Ramos (cell line): Measurements from ENCODE around the gene PER2.
"Not testable (repeated sequence)": the region's sequence is repeated elsewhere in the genome, so short reads cannot be mapped to it uniquely, and the experiment has no call there.

ENCODE experiments used
- in situ Hi-C: fragments of 300-500 bp; cut with MboI; formaldehyde crosslinking; loops from one replicate; pipeline ENCODE4 v1.14.3; 2022; ENCODE audit warnings: low sequenced_read_pairs; ENCODE audit not compliant: unreplicated experiment

PER2 gene, protein sequence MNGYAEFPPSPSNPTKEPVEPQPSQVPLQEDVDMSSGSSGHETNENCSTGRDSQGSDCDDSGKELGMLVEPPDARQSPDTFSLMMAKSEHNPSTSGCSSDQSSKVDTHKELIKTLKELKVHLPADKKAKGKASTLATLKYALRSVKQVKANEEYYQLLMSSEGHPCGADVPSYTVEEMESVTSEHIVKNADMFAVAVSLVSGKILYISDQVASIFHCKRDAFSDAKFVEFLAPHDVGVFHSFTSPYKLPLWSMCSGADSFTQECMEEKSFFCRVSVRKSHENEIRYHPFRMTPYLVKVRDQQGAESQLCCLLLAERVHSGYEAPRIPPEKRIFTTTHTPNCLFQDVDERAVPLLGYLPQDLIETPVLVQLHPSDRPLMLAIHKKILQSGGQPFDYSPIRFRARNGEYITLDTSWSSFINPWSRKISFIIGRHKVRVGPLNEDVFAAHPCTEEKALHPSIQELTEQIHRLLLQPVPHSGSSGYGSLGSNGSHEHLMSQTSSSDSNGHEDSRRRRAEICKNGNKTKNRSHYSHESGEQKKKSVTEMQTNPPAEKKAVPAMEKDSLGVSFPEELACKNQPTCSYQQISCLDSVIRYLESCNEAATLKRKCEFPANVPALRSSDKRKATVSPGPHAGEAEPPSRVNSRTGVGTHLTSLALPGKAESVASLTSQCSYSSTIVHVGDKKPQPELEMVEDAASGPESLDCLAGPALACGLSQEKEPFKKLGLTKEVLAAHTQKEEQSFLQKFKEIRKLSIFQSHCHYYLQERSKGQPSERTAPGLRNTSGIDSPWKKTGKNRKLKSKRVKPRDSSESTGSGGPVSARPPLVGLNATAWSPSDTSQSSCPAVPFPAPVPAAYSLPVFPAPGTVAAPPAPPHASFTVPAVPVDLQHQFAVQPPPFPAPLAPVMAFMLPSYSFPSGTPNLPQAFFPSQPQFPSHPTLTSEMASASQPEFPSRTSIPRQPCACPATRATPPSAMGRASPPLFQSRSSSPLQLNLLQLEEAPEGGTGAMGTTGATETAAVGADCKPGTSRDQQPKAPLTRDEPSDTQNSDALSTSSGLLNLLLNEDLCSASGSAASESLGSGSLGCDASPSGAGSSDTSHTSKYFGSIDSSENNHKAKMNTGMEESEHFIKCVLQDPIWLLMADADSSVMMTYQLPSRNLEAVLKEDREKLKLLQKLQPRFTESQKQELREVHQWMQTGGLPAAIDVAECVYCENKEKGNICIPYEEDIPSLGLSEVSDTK (N-terminal part only)

GRCh38 chr2:238287737-238288649, at the start of gene PER2:
Gene PER2 (minus strand): TSS chr2:238288610. CDS start chr2:238277936, 10,674 bp downstream.
- in situ Hi-C loops = no loop called here

GRCh38 chr2:238337846-238338245, 49.4 kb upstream of the PER2 start:
- in situ Hi-C loops = no loop called here

DNA sequence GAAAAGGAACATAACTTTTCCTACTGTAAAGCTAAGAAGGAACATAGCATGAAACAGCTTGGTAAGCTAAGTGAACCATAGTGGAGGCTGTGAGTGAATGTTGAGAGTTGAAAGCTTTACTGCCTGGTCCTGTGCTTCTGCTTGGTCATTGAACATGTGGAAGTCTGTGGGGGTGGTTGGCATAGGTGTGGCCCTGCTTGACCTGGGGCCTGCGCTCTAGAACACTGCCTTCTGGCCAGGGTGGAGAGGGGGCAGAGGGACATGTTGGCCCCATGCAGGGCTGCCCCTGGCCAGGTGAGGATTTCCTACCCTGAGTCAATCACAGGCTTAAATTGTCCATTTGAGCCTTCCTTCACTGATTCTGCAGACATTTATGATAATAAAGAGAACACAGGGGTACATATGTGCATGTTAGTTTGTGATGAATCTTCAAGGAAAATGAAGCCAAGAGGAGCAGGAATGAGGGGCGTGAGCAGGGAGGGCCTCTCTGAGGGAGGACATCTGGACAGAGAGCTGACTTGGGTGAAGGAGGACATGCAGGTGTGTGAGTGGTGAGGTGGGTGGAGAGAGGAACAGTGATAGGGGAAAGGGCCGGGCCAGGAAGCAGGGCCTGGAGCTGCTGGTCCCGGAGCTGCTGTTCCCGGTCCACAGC, 48.5 kb upstream of the PER2 start:
- in situ Hi-C loops = no loop called here

- in situ Hi-C loops = no loop called here
Observed at GRCh38 chr2:238336151-238336550, 47.7 kb upstream of the PER2 start.

GRCh38 chr2:238335591-238335990, 47.2 kb upstream of the PER2 start:
- in situ Hi-C loops = not testable (repeated sequence)

DNA sequence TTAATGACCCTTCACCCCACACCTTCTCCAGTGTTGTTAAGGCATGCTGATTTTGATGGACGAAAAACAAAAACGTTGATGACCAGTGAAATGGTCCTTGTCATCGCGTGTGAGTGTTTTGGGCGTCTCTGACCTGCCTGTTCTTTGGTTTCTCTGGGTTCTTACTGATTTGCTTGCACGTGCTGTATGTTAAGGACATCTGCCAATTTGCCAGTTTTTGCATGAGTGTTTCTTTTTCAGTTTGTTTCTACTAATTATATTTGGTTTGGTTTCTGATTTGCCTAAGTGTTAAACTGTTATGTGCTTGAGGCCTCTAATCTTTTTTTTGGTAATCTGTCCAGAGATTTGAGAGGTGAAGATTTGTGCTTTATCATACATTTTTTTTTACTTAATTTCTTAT, 46.5 kb upstream of the PER2 start:
- in situ Hi-C loops = no loop called here

- in situ Hi-C loops = no loop called here
Observed at GRCh38 chr2:238331916-238332315, 43.5 kb upstream of the PER2 start.

DNA sequence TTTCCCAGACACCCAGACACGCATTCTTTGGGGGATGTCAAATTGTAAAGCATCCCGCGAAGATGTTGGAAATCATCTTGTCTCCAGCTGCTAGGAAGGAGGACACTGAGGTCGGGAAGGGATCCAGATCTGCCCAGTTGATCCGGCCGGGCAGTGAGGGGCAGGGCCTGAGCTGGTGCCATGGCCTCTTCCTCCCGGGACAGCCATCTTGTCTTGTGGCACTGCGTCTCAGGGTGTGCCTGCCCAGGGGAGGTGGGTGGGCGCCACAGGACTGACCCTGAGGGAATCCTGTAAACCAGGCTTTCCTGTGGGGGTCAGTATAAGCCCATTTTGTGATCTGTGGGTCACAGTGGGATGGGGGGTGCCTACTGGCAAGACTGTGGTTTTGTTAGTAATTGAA, 42.0 kb upstream of the PER2 start:
- in situ Hi-C loops = no loop called here

DNA sequence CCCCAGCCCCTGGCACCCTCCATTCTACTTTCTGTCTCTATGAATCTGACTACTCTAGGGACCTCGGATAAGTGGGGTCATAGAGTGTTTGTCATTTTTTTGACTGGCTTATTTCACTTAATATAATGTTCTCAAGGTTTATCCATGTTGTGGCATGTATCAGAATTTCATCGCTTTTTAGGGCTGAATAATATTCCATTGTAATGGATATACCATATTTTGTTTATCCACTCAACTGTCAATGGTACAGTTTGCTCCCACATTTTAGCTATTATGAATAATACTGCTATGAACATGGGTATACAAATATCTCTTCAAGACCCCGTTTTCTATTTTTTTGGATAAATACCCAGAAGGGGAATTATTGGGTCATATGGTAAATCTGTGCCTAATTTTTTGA, 39.3 kb upstream of the PER2 start:
- in situ Hi-C loops = no loop called here

DNA sequence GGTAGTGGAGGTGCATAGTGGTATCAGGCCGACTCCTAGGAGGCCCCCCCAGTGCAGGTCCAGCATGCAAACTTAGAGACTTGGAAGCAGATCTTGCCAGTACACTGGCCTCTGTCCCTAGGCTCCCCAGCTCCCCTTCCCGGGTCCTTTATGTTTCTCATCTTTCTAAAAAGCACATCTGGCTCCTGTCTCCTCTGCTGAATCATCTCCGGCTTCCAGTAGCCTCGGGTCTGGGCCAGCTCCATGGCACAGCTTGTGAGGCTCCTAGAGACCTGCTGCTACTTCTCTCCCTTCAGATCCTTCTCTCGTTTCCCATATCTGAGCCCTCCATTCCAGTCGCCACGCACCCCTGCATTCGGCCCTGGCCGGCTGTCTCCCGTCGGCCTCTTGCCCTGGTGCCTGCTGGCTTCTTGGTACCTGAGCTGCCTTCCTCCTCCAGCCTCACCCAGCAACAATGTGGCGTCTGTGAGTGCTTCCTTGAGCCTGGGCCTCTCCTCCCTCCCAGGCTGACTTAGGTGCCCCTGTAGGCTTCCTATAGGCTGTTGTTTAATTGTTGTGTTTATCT, 38.5 kb upstream of the PER2 start:
- in situ Hi-C loops = no loop called here

DNA sequence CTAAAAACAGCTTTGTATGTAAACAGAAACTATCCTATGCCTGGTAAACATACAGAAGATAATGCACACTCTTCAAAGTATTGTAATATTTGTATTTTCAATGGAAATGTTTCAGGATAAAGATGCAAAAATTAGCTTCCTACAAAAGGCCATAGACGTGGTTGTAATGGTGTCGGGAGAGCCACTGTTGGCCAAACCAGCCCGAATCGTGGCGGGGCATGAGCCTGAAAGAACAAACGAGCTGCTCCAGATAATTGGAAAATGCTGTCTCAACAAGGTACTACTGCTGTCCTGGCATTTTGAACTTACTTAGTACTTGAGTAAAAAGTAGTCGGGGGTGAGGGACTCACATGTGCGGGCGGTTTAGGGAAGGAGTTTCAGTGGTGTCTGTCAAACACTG, 37.3 kb upstream of the PER2 start:
- in situ Hi-C loops = no loop called here

DNA sequence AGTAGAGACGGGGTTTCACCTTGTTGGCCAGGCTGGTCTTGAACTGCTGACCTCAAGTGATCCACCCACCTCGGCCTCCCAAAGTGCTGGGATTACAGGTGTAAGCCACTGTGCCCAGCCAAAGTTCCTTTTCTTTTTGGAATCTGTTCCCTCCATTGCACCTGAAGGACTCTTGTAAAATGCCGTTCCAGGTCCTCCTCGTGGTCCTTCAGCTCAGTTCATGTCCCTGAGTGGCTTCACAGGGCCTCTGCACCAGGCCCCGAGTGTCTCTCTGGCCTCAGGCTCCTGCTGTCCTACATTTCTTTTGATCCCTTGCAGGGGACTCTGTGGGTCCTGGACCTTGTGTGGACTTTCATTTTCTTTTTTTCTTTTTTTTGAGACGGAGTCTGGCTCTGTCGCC, 35.8 kb upstream of the PER2 start:
- in situ Hi-C loops = not testable (repeated sequence)

DNA sequence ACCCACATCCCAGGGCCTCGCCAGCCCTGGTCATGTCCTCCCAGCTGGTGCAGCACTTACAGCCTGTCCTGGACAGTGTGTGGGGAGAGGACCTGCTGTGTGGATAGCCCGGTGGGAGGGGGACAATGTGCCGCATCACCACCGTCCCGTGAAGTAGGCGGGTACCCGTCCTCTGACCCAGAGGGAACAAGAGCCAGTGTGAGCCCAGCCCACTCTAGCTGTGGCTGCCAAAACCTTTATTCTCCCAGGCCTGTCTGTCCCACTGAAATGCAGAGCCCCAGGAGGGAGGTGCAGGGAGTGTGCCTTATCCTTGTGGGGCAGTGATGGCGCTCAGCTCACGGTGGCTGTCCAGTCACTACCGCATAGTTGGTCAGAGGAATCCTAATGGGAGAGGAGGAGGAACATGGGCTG, 33.6 kb upstream of the PER2 start:
- in situ Hi-C loops = no loop called here

- in situ Hi-C loops = no loop called here
Observed at GRCh38 chr2:238321467-238321866, 33.1 kb upstream of the PER2 start.

- in situ Hi-C loops = no loop called here
Observed at GRCh38 chr2:238320648-238321281, 32.4 kb upstream of the PER2 start.

GRCh38 chr2:238320246-238320647, 31.8 kb upstream of the PER2 start, which contains the start of gene TRAF3IP1:
Gene TRAF3IP1 (plus strand): TSS chr2:238320518. CDS start chr2:238320663, 145 bp downstream.
- in situ Hi-C loops = no loop called here

- in situ Hi-C loops = no loop called here
Observed at GRCh38 chr2:238315031-238315595, 26.7 kb upstream of the PER2 start.

DNA sequence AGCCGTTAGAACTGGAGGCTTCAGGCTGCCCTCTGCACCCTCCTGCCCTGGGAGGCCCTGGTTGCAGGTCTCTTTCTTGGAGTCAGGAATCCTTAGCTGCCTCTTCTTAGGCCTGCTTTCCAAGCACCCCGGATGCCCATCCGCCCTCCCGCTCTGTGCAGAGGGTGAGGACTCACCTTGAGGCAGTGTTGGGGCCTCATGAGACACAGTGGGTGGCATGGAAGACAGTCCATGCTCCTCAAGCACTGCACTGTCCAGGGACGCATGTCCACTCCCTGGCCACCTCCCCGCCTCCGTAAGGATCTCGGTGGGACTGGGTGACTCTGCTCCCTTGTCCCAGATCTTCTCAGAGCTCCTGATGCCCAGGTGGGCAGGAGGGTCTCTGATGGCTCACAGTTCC, 26.2 kb upstream of the PER2 start:
- in situ Hi-C loops = no loop called here
